ENCODE data around the gene ESYT1. TPM values are rescaled to one million over a fixed set of nuclear protein-coding genes. Genes with fewer than 3 reads are reported as not detected.

ESYT1 gene
- total and polyA plus RNA-seq, 2 experiments from 2014 or later: 40.0 to 52.3 TPM

DNA sequence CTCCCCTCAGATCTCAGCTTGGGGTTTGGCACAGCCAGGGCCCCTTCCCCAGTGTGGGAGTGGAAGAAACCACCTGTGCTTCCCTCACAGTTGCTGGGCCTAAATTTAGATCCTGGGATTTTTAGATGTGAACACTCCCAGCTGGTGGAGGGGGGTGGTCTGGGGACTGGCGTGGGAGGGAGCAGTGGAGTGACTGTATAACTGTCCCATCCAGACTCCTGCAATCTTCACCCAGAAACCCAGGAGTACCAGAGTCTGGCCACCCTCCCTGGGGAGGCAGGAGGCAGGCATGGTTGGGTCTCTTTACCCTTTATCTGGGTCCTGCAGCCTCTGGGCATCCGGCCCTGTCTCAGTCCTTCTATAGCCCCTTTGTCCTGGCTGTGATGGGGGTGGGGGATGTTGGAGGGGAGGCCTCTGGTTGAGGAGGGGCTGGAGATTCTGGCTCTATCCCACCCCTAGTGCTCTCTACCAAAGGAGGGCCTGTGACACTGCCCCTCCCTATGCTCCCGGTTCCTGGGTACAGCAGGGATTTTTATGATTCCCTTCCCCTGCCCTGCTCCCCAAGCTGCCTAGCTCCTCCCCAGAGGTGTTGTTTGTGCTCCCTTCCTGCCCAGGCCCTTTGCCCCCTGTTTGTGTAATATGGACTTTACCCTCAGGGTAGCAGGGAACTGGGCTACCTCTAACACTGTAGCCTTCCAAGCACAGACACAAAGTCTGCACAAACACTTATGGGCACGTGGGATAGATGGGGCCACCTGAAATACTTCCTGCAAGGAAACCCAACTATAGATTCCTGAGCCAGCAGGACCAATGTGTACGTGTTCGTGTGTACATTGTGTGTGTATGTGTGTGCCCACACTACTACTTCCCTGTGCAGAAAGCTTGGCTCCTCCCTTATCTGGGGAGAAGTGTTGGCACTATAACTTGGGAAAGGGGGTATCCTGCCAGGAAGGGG lies 46.4 kb upstream of the ESYT1 start:
- Histone ChIP-seq H3K4me1 (ENCODE audit: insufficient read depth) (peaks cover 7% of the 10 kb centered on the region), H3K4me3 (peak overlapping the region; percentile 52), H2AFZ (no peak overlapping the region), H4K20me1 (ENCODE audit: insufficient read depth, poor library complexity, severe bottlenecking) (no peaks in the 10 kb centered on the region), H3K27ac (peak overlapping the region; percentile 99), H3K79me2 (peaks cover 38% of the 10 kb centered on the region), H3K27me3 (no peaks in the 10 kb centered on the region), H3K9me2 (replicated peaks; ENCODE audit: insufficient read depth) (no peaks in the 10 kb centered on the region), H3K9me3 (ENCODE audit: low read depth) (no peaks in the 10 kb centered on the region), H3K36me3 (replicated peaks; ENCODE audit: insufficient read depth, low read depth) (no peaks in the 10 kb centered on the region), H3K4me2 (peak overlapping the region; percentile 86)
- 44% methylated on average over 6 of the region's 6 CpGs for WGBS (ENCODE audit: low lambda C conversion rate, missing lambda C conversion rate)
- DNase-seq (ENCODE audit: low spot score): peak; percentile 85
- no peak for TF ChIP-seq EZH2phosphoT487 (IDR thresholded peaks at IDR 0.05; ENCODE audit: low read depth, severe bottlenecking, unreplicated experiment)
- TF ChIP-seq EZH2 (IDR thresholded peaks at IDR 0.05; ENCODE audit: borderline replicate concordance): no peak
- TF ChIP-seq, protein P1, sequence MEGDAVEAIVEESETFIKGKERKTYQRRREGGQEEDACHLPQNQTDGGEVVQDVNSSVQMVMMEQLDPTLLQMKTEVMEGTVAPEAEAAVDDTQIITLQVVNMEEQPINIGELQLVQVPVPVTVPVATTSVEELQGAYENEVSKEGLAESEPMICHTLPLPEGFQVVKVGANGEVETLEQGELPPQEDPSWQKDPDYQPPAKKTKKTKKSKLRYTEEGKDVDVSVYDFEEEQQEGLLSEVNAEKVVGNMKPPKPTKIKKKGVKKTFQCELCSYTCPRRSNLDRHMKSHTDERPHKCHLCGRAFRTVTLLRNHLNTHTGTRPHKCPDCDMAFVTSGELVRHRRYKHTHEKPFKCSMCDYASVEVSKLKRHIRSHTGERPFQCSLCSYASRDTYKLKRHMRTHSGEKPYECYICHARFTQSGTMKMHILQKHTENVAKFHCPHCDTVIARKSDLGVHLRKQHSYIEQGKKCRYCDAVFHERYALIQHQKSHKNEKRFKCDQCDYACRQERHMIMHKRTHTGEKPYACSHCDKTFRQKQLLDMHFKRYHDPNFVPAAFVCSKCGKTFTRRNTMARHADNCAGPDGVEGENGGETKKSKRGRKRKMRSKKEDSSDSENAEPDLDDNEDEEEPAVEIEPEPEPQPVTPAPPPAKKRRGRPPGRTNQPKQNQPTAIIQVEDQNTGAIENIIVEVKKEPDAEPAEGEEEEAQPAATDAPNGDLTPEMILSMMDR (IDR thresholded peaks at IDR 0.05; ENCODE audit: poor library complexity): no peak

DNA sequence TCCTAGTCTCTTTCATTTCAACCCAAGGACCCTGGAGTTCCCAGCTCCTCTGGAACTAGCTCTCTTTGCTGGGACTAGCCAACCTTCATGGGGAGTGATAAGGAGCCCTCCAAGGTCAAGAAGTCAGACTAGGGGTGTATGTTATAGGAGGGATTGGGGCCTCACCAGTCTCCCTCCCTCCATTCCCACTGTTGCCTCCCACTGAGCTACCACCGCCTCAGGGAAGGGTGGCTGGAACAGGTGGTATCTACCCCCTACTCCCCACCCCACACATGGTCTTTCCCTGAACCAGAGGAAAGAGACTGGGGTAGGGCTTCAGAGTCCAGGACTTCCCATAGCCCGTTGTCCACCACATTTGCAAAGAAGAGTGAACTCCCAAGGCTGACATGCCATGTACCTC lies 45.7 kb upstream of the ESYT1 start:
- no peaks in the 10 kb centered on the region for H3K9me3 ChIP-seq (ENCODE audit: low read depth)
- TF ChIP-seq, protein P1 (IDR thresholded peaks at IDR 0.05; ENCODE audit: poor library complexity): no peak
- TF ChIP-seq EZH2 (IDR thresholded peaks at IDR 0.05; ENCODE audit: borderline replicate concordance) (no peak), EZH2phosphoT487 (IDR thresholded peaks at IDR 0.05; ENCODE audit: low read depth, severe bottlenecking, unreplicated experiment) (no peak)
- no peak overlapping the region for H3K4me3 ChIP-seq
- peak overlapping the region; percentile 86 for H3K4me2 ChIP-seq
- no peaks in the 10 kb centered on the region for H4K20me1 ChIP-seq (ENCODE audit: insufficient read depth, poor library complexity, severe bottlenecking)
- peaks cover 38% of the 10 kb centered on the region for H3K79me2 ChIP-seq
- H2AFZ ChIP-seq: no peak overlapping the region
- H3K9me2 ChIP-seq (replicated peaks; ENCODE audit: insufficient read depth): no peaks in the 10 kb centered on the region
- H3K27ac ChIP-seq: peak overlapping the region; percentile 95
- no peaks in the 10 kb centered on the region for H3K36me3 ChIP-seq (replicated peaks; ENCODE audit: insufficient read depth, low read depth)
- WGBS (ENCODE audit: low lambda C conversion rate, missing lambda C conversion rate): 72% methylated on average over 2 of the region's 2 CpGs
- peaks cover 7% of the 10 kb centered on the region for H3K4me1 ChIP-seq (ENCODE audit: insufficient read depth)
- H3K27me3 ChIP-seq: no peaks in the 10 kb centered on the region
- no peak for DNase-seq (ENCODE audit: low spot score)

DNA sequence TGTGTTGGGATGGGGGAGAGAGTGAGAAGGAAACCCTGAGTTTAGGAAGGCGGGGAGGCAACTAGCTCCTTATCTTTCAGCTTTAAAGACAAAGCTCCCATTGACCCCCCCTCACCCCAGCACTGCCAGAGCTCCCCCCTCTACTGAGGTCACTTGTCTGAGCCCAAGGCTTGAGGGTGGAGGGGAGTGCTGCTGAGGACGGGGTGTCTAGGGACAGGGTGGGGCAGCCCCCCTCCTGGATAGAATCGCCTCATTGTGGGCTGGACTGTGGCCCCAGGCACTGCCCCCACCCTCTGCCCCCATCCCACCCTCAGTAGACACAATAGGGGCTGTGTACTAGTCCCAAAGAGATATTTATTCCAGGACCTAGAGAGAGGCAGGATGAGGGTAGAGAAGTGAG lies 45.1 kb upstream of the ESYT1 start:
- peak; percentile 25 for DNase-seq (ENCODE audit: low spot score)
- no peaks in the 10 kb centered on the region for H4K20me1 ChIP-seq (ENCODE audit: insufficient read depth, poor library complexity, severe bottlenecking)

More for the DNA sequence above, 45.1 kb upstream of the ESYT1 start:
- no peak for TF ChIP-seq EZH2phosphoT487 (IDR thresholded peaks at IDR 0.05; ENCODE audit: low read depth, severe bottlenecking, unreplicated experiment)
- TF ChIP-seq, protein P1 (IDR thresholded peaks at IDR 0.05; ENCODE audit: poor library complexity): no peak
- TF ChIP-seq EZH2 (IDR thresholded peaks at IDR 0.05; ENCODE audit: borderline replicate concordance): no peak
- Histone ChIP-seq H3K9me3 (ENCODE audit: low read depth) (no peaks in the 10 kb centered on the region), H3K4me1 (ENCODE audit: insufficient read depth) (peaks cover 7% of the 10 kb centered on the region), H3K4me3 (no peak overlapping the region), H3K4me2 (peak overlapping the region; percentile 86), H2AFZ (no peak overlapping the region), H3K27ac (peak overlapping the region; percentile 95), H3K79me2 (peaks cover 38% of the 10 kb centered on the region), H3K27me3 (no peaks in the 10 kb centered on the region), H3K9me2 (replicated peaks; ENCODE audit: insufficient read depth) (no peaks in the 10 kb centered on the region), H3K36me3 (replicated peaks; ENCODE audit: insufficient read depth, low read depth) (no peaks in the 10 kb centered on the region)
- WGBS (ENCODE audit: low lambda C conversion rate, missing lambda C conversion rate): 57% methylated on average over 1 of the region's 3 CpGs
